Measurements from ENCODE around the gene ODAD2.

GRCh38 chr10:27912231-27912630 lies 86.6 kb downstream of the ODAD2 start:
- TF ChIP-seq CTCF (conservative IDR thresholded peaks at IDR 0.05 in 1 of 2, IDR thresholded peaks at IDR 0.05 in 1 of 2; ENCODE audit: extremely low read depth in 1 of 2, insufficient read depth in 1 of 2, low read depth in 1 of 2, low read length in 2 of 2) (no peak), EZH2 (IDR thresholded peaks at IDR 0.05; ENCODE audit: borderline replicate concordance, low read length) (no peak)

Data from mammary epithelial cell (primary cell).